Skin epidermis (tissue), 12 donors: ENCODE results near the gene ST3GAL3.

Experiments used
- H3K27ac ChIP-seq, 21 experiments: fragments of 200-600 bp; sonication (generic) in 11 of 21; one replicate each; pipeline ENCODE4 v1.5.0; 2020; ENCODE audit warnings: mild to moderate bottlenecking in 3 of 21, inconsistent platforms in 2 of 21, moderate library complexity in 2 of 21
- H3K4me3 ChIP-seq, 7 experiments: fragments of 200-600 bp; sonication (generic) in 2 of 7; one replicate each; pipeline ENCODE4 v1.5.0; 2020; ENCODE audit warnings: inconsistent platforms in 2 of 7, mild to moderate bottlenecking in 2 of 7, moderate library complexity in 1 of 7

Gene ST3GAL3

DNA sequence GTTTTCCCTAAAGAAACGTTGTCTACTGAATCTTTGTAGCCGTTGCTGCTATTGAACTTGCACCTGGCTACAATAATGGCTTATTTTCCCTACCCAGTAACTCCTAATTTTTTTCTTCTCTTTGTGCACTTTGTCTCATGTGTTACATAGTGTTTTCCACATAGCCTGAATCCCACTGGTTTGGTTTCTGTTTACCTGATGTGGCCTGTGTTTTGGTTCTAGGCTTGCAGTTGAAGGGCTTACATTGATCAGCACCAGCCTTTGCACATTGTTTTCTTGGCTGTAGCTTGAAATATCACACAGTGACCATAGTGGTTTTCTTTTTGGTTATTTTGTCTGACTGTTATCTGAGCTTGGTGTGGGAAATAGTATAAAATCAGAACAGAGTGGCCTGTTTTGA lies 29.5 kb downstream of the ST3GAL3 start:
- no peak overlapping the region for H3K27ac ChIP-seq

DNA sequence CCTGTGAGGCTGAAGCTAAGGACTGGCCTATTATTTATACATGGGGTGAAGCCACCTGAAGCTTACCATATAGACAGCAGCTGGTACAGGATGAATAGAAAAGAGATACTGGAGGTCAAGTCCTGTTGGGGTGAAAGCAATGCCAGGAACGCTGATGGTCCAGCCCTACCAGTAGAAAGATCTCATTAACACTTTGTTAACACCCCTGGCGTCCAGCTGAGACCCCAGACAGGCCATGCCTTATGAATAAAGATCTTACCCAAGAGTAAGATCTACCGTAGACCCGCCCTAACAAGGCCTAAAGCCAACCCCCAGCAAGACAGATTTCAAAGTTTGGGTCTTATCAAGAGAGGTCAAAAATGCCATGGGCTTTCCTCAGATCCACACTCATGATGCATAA lies 34.7 kb downstream of the ST3GAL3 start:
- H3K27ac ChIP-seq: no peak overlapping the region
- no peak overlapping the region for H3K4me3 ChIP-seq

More for the DNA sequence above, 29.5 kb downstream of the ST3GAL3 start:
- H3K4me3 ChIP-seq: no peak overlapping the region

DNA sequence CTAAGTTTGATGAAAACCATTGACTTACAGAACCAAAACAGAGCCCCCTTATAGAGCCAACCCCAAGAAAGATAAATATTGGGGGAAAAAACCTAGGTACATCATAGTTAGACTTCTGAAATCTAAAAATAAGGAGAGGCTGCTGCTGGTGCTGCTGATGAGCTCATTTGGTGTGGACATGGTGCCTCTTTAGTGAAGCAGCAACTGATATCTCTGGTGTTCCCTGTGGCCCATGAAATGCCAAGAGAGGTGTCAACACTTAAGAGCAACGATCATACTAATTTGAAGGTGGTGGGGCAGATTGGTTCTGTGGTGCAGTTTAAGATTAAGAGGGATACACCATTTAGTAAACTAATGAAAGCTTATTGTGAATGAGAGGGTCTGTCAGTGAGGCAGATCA lies 35.9 kb downstream of the ST3GAL3 start:
- no peak overlapping the region for H3K4me3 ChIP-seq
- no peak overlapping the region for H3K27ac ChIP-seq

DNA sequence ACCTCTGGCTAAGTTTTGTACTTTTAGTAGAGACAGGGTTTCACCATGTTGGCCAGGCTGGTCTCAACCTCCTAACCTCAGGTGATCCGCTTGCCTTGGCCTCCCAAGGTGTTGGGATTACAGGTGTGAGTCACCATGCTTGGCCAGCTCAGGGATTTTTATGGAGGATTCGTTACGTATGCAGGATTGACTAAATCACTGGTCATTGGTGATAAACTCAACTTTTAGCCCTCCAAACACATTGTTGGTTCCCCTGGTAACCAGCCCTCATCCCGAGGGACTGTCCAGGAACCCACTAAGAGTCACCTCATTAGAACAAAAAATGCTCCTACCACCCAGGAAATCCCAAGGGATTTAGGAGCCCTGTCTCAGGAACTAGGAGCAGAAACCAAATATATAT lies 40.4 kb downstream of the ST3GAL3 start:
- Histone ChIP-seq H3K27ac (no peak overlapping the region), H3K4me3 (no peak overlapping the region)

DNA sequence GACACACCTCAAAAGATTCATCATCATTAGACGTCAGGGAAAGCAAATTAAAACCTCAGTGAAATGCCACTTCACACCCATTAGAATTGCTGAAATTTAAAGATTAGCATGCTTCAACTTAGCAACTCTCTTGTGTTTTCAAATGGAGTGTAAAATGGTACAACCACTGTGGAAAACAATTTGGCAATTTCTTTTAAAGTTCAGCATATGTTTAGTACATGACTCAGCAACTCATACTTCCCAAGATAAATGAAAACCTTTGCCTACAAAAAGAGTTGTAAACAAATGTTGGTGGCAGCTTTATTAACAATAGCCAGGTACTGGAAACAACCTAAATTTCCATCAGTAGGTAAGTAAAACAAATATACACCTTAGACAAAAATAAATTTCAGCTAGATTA lies 42.7 kb downstream of the ST3GAL3 start:
- no peak overlapping the region for H3K27ac ChIP-seq
- no peak overlapping the region for H3K4me3 ChIP-seq

DNA sequence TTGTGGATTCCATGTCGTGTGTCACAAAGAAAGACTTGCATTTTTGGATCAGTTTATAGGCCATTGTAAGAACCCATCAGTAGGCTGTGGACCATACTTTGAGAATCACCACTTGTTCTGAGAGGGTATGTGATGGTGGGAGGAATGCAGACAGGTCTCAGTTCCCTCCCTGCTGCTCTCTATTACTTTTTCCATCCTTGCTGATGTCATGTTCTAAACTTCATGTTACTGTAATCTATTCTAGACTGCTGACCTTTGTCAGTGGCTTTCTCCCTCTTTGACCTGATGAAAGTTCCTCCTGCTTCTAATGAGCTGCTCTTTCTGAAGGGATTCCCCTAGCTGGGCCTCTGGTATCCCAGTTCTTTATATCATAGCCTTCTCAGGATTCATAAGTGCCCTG lies 46.1 kb downstream of the ST3GAL3 start:
- H3K27ac ChIP-seq: no peak overlapping the region
- no peak overlapping the region for H3K4me3 ChIP-seq

DNA sequence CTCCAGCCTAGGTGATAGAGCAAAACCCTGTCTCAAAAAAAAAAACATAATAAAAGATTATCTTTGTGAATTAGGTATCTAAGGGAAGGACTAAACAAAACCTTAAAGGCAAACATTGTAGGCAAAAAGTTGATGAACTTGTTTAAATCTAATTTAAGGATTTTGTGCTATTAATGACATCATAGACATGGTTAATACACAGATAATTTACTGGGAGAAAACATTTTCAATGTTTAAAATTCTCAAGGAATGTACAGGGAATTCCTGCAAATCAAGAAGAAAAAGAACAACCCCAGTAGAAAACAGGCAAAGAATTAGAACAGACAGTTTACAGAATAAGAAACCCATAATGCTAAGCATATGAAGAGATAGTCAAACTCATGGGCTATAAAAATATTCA lies 47.6 kb downstream of the ST3GAL3 start:
- no peak overlapping the region for H3K4me3 ChIP-seq

DNA sequence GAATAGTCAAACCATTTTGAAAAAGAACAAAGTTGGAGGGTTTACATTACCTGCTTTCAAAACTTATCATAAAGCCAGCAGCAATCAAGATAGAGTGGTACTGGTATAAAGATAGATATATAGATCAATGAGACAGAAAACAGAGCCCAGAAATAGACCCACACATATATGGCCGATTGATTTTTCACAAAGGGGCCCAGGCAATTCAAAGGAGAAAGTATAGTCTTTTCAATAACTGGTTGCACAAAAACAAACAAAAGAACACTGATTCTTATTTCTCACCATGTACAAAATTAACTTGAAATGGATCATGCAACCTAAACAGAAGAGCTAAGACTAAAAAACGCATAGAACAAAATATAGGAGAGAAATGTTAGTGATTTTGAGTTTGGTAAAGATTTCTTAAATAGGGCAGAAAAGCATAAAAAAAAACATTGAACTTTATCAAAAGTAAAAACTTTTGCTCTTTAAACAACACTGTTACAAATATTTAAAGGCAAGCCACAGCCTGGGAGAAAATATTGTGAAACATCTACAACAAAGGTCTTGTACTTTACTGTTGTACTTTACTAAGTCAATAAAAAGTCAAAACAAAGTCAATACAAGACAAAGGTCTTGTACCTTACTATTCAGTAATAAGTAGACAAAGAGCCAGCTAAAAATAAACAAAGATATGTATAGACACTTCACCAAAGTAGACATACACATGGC lies 50.2 kb downstream of the ST3GAL3 start:
- Histone ChIP-seq H3K4me3 (no peak overlapping the region), H3K27ac (no peak overlapping the region)

More for the DNA sequence above, 47.6 kb downstream of the ST3GAL3 start:
- H3K27ac ChIP-seq: no peak overlapping the region

DNA sequence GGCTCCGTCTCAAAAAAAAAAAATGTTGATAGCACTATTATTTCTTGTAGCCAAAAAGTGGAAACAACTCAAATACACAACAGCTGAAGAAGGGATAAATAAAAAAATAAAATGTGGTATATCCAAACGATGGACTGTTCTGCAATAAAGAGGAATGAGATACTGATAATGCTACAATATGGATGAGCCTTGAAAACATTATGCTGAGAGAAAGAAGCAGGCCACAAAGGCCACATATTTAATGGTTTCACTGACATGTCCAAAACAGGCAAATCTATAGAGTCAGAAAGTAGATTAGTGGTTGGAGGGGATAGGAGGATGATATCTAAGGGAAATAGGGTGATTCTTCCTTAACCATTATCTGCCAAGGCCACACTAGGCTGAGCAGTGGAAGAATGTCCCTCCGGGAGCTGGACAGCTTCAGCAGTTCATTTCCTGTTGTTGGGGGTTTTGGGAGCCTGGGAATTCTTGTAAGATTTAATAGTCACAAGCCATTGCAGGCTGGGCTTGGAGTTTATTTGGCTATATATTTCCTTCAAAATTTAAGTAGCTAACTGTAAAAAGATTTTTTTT lies 53.5 kb downstream of the ST3GAL3 start:
- H3K4me3 ChIP-seq: no peak overlapping the region
- no peak overlapping the region for H3K27ac ChIP-seq

DNA sequence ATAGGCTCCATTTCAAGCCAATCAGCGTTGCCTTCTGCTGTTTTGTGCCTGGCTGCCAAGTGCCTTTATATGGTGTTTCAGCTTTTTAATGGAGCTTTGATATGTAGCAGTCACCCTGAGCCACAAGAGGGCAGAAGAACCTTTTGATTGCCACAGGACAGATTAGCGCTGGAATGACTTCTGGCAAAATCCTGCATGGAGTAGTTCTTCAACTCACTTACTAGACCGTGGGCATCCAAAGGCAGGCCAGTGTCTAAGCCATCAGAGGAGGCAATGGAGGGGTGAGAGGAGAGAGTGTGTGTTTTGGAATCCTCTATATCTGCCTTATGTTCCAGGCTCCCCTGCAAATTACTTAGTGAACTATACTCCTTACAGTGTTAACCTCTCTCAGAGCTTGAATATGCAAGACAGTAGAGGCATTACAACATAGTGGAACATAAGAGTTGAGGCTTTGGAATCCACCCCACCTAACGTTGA lies 56.2 kb downstream of the ST3GAL3 start:
- H3K4me3 ChIP-seq: no peak overlapping the region
- no peak overlapping the region for H3K27ac ChIP-seq

DNA sequence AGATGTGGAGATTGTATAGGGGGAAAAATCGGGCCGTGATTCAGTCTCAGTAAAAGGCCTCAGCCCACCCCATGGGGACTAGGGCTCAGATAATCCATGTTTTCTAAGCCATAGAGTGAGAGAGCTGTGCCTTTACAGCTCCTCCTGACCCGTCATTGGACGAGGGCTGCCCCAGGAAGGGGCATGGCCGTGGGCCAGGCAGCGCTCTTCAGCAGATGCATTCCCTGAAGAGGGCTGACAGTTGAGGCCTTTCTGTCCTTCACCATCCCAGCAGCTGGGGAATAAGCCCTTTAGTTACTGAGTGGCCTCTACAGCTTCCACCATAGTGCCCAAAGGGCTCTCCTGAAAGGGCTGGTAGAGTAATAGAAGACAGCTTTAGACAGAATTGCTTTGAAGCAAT lies 57.2 kb downstream of the ST3GAL3 start:
- Histone ChIP-seq H3K27ac (no peak overlapping the region), H3K4me3 (no peak overlapping the region)

DNA sequence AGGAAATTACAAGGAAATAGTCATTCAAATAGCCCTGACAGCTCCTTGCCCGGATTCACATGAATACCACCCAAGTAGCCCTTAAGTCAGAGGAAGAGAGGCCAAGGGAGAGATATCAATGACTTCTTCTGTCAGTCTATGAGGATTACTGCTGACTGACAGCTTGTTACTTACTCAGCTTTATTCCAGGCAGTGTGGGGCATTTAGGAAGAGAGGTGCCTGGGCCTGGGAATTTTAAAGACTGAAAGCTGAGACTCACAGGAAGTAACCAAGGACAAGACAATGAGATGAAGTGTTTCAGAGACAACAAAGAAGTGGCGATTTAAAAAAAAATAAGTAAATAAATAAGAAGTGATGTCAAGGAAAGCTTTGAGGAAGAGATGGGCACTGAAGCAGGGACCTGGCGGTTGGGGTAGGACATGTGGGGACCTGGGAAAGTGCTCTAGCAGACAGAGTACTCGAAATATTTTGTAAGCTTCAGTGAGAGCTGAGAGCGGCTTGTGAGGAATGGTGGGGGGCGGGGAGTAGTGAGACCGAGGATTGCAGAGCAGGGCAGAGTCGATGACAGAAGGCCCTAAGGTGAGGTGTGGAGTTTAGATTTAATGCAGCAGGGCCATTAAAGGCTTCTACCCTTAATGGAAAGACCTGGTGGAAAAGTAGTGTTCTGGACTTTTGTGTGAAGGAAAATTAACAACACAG lies 58.9 kb downstream of the ST3GAL3 start:
- Histone ChIP-seq H3K27ac (peak overlapping the region in 2 of 21 experiments; percentile 3 to 23), H3K4me3 (no peak overlapping the region)

DNA sequence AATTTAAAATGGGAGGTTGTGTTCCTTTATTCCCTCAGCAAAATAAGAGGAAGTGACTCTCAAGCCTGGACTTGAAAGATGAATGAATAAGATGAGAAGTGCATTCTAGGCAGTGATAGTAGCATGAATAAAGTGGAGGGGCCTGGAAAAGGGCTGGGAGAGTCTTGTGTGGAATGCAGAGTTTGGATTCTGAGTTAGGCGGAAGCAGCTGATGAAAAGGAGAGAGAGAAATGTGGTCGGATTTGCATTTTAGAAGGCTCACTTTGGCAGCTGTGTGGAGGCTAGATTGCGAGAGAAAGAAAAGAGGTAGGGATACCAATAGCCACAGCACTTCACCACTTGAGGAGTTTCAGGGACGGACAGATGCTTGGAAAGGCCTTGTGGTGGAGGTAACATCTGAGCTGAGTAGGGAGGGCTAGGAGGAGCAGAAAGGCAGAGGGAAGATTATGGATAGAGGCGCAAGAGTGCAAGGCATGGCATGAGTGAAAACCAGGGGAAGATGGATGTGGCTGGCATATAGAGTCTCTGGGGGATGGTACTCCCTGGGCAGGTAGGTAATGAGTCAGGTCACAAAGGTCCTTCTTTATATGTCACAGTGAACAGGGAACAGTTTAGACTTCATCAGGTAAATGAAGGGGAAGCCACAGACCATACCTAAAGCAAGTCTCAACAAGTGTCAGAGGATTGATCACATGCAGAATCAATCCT lies 59.6 kb downstream of the ST3GAL3 start:
- H3K27ac ChIP-seq: peak overlapping the region in 3 of 21 experiments; percentile 3 to 37 (median 23)

DNA sequence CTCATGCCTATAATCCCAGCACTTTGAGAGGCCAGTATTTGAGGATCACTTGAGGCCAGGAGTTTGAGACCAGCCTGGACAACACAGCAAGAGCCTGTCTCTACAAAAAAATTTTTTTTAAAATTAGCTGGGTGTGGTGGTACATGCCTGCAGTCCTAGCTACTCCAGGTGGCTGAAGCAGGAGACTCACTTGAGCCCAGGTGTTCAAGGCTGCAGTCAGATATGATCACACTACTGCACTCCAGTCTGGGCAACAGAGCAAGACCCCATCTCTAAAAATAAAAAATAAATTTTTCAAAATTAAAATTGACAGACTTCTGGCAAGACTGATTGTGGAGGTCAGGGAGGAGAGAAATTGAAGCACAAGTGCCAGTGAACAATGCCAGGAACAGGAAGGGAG lies 60.8 kb downstream of the ST3GAL3 start:
- Histone ChIP-seq H3K27ac (peak overlapping the region in 2 of 21 experiments; percentile 25 to 45), H3K4me3 (no peak overlapping the region)

More for the DNA sequence above, 59.6 kb downstream of the ST3GAL3 start:
- H3K4me3 ChIP-seq: no peak overlapping the region

DNA sequence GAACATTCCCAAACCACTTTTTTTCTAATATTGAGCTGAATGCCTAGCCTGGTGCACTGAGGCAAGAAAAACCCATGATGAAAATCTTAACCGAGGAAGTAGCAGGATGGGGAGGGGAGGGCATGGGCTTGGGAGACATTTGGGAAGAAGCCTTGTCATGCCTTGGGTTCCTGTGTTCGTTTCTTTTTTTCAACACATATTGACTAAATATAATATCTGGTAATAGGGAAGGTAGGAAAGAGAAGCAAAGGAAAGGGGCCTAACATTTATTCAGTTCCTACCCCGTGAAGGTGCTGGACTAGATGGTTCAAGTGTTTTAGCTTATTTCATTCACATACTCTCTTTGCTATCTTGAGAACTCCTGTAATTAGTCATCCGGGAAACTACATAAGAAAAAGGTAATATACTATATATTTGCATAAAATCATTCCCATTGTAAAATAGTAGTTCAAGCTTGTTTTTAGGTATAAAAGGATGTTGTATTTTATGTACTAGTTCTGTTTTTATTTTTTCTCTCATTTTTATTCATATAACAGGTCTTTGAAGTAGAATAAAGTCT lies 62.1 kb downstream of the ST3GAL3 start:
- no peak overlapping the region for H3K27ac ChIP-seq

DNA sequence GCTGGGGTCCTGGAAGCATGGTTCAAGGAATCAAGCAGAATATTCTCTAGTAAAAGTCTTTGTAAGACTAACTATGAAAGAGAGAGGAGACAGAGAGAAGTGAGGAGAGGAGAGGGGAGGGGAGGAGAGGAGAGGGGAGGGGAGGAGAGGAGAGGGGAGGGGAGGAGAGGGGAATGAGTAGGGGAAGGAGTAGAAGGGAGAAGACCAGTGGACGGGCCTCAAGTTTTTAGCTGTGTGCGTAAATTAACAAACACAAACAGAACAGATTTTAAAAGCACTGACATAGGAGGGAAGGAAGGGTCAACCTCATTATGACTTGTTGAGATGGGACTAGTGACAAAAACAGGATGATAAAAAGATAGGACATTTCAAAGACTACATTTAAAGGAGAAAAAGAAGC lies 62.8 kb downstream of the ST3GAL3 start:
- Histone ChIP-seq H3K4me3 (no peak overlapping the region), H3K27ac (no peak overlapping the region)

More for the DNA sequence above, 62.1 kb downstream of the ST3GAL3 start:
- no peak overlapping the region for H3K4me3 ChIP-seq

DNA sequence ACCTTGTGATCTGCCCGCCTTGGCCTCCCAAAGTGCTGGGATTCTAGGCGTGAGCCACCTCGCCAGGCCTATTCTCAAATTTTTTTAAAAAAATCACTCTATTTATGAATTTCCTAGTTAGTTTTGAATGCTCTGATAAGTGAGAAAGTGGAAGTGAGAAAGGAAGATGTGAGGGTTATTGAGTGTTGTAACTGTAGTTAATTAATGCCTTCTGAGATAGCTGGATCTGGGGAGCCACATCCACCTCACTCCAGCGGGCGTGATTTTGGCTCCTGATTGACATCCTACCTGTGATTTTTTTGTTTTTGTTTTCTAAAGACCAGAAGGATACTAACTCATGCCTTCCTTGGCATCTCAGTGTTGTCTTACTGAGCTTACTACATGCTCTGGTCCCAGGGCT lies 65.6 kb downstream of the ST3GAL3 start:
- H3K4me3 ChIP-seq: no peak overlapping the region
- H3K27ac ChIP-seq: no peak overlapping the region

DNA sequence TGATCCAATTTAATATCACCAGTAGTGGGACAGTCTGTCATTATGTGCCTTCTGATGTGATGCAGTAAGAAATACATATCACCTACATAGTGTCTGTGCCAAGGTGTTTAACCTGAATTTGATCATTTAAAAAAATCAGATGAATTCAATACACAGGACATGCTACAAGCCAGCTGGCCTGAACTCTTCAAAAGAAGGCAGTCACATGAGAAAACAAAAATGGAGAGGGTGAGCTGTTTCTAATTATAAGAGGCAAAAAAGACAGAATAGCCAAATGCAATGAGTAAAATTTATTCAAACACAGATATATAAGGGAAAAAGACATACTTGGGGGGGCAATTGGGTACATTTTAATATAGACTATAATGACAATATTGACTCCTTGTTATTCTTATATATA lies 66.5 kb downstream of the ST3GAL3 start:
- peak overlapping the region in 1 of 21 experiments; percentile 53 for H3K27ac ChIP-seq
- H3K4me3 ChIP-seq: no peak overlapping the region

DNA sequence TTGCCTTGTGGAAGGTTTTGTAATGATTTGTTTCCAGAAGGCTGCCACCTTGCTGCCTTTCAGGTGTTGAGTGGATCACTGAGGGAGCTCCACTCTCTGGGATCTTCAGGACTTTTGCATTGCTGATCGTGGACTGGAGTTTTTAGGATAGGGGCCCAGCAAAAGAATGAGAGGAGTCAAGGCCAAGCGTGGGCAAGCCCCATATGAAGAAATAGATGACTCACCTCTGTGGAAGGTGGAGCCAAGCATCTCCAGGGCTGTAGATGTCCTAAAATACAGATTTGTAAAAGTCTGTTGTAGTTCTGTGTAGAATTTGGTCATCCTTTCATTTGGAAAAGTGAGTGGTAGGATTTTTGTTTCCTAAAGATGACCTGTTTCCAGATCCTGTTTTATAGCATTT lies 67.0 kb downstream of the ST3GAL3 start:
- no peak overlapping the region for H3K4me3 ChIP-seq
- peak overlapping the region in 4 of 21 experiments; percentile 23 to 60 (median 46) for H3K27ac ChIP-seq
